ENCODE data around the gene SH3RF3.

The SH3RF3 gene

DNA sequence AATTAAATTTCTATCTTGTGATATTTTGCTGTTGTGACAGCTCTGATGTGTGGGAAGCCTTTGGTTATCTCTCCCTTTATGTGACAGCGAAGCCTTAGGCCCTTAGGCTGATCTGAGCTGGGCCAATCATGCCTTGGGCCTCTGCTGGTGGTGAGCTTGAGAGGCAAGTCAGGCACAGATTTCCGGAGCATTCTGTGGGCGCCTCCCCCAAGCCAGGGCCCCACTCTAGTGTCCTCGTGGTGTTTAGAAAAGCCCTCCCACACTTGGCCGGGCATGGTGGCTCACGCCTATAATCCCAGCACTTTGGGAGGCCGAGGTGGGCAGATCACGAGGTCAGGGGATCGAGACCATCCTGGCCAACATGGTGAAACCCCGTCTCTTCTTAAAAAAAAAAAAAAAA, 239.8 kb downstream of the SH3RF3 start:
- no peak for DNase-seq

DNA sequence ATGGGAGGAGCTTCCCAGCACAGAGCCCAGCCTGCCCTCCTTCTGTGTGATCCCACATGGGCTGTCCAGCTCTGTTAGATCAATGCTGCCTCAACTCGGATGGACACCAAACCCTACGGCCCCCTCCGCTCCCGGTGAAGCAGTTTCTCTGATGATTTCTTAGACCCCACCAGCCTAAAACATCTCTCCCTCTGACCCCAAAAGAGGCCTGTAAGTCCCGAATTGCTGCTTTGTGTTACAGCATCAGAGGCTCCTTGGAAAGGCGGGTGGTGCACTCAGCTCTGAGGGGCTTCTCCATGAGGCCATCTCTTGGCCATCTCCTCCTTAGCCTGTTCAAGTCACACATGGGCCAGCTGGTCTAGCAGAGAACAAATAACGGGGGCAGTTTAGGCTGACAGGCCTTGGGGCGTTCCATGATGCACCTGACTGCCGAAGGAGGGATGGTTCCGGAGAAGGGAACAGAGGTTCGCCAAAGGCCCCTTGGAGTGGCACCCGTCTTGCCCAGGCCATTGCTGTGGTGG, 240.7 kb downstream of the SH3RF3 start:
- DNase-seq = no peak

GRCh38 chr2:109370399-109371035, 241.5 kb downstream of the SH3RF3 start:
- DNase-seq = no peak

DNA sequence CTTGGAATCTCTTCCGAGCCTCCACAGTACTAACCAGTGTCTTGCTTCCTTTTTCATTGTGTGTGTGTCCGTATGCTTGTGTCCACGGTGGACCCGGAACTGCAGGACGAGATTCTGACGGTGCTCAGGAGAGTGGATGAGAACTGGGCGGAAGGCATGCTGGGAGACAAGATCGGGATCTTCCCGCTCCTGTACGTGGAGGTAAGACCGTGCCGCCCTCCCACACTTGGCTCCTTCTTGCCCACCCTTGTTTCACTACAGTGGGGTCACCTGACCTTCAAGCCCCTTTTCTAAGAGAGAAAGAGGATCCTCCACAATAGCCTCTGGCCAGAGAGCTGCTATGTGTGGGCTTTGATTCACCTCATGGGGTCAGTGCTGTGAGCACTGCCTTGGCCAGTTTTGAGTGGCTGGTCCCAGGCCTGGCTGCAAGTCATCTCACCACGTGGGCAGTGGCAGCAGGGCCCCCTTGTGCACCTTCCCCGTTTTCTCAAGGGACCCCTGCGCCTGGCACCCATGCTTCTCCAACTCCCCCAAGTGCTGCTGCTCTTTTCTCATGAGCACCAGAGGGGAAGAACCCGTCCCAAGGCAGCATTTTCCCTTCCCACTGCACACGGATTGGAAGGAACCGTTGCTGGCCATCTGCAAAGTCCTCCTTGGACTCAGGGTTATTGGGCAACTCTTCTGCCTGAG, 242.6 kb downstream of the SH3RF3 start:
- DNase-seq = no peak

DNA sequence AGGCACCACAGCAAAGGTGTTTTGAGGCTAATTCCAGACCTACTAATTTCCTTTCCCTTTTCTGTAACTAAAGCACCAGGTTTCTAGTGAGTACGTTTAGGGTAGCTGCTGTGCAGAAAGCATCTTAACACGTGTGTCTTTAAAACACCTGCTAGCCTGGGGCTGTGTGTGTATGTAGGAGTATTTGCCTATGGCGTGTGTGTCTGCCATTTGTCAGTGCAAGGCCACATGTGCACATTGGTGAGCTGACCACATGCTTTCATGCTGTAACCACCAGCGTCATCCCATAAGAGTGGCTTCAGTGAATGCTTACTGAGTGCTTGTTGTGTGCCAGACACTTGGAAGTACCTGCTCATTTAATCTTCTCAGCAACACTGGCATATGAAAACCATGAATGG, 243.2 kb downstream of the SH3RF3 start:
- DNase-seq = no peak

GRCh38 chr2:109372614-109373013, 243.6 kb downstream of the SH3RF3 start:
- DNase-seq = no peak

- no peak for DNase-seq
These were observed 245.0 kb downstream of the SH3RF3 start for GRCh38 chr2:109373791-109374547.

DNA sequence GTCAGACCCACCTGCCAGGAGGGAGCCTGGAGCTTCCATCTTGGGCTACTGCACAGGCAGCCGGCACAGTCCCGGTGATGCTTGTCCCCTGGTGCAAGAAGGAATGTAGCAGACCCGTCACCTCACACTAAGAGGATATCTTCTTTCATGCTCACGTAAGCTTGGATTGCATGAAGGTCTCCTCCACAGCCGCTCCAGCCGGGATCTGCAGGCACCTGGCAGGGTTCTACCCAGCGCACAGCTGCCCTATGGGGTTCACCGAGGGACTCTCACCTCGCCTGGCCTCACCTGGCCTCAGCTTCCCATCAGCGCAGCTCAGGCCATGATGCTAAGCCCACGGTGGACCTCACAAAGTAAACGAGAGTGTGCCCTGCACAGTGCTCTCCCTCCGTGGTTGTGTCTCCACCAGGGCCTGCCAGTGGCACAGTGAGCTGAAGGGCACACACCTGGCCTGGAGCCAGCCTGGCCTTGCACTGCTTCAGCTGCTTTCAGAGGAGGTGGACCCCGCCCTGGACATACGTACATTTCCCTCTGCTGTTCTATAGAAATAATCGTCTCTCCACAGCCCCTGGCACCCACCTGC, 245.6 kb downstream of the SH3RF3 start:
- no peak for DNase-seq

- no peak for DNase-seq
These were observed 246.1 kb downstream of the SH3RF3 start for GRCh38 chr2:109375131-109375561.

- no peak for DNase-seq
These were observed 246.7 kb downstream of the SH3RF3 start for GRCh38 chr2:109375656-109376055.

DNA sequence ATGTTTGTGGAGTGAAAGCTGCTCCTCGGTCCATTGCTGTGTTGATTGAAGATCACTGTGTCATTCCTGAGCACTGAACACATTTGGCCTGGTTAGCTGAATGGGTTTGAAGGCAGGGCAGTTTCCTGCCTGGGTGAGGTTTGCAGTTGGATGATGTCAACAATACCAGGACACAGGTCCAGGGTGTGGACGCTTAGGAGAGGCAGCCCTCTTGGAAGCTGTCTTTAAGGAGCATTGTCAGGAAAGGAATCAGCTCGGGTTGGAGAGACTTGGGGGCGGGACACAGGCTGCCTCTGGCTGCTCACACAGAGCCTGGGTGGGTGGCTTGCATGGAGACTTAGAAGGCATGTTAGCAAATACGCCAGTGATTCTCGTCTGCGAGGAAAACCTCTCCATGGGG, 247.1 kb downstream of the SH3RF3 start:
- no peak for DNase-seq

DNA sequence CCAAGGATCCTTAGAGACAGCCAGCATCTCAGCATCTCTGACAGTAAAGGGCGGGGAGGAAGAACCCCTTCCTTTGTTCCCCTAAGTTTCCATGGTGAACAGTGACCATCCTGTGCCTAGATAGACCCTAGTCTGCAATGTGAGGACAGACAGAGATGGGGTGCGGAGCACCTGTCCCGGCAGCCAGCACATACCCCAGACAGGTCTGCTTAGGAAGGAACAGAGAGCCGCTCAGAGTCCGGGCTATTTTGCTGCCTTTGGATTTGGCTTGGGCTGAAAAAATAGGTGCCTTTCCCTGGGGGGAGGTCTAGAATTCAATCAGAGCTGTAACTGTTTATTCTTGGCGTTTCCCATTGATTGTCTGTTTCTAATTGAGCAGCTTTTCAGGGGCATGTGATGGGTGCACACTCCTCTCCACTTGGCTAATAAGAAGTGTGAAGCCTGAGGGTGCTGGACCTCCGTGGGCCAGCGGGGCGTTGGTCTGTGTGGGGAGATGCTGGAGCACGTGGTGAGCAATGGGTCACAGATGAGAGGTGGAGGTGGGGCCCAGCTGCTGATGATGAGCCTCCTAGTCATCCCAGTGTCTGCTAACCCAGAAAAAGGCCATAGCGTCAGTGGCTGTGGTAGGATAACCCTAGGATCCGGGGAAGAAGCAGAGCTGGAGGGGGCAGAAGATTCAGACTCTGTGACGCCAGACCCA, 247.9 kb downstream of the SH3RF3 start:
- DNase-seq = no peak

- DNase-seq = no peak
These were observed 249.0 kb downstream of the SH3RF3 start for GRCh38 chr2:109377976-109378375.

DNA sequence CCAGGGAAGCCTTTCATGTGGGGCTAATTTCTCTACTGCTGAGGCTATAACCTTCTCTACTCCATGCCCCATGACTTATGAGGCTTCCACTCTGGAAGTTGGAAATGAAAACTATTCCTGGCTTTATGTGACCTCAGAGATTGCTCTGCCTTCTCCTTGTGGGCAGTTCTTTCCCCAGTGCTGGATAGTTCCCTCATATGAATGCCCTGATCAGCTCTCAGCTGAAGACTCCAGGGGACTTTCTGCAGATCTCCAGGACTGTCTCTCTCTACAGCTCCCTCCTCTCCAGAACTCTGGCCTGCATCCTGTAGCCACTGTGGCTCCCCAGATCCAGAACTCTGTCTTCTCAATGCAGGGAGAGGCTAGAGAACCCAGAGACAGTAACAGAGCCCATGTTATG, 249.7 kb downstream of the SH3RF3 start:
- no peak for DNase-seq

- no peak for DNase-seq
These were observed 250.5 kb downstream of the SH3RF3 start for GRCh38 chr2:109379507-109379906.

DNA sequence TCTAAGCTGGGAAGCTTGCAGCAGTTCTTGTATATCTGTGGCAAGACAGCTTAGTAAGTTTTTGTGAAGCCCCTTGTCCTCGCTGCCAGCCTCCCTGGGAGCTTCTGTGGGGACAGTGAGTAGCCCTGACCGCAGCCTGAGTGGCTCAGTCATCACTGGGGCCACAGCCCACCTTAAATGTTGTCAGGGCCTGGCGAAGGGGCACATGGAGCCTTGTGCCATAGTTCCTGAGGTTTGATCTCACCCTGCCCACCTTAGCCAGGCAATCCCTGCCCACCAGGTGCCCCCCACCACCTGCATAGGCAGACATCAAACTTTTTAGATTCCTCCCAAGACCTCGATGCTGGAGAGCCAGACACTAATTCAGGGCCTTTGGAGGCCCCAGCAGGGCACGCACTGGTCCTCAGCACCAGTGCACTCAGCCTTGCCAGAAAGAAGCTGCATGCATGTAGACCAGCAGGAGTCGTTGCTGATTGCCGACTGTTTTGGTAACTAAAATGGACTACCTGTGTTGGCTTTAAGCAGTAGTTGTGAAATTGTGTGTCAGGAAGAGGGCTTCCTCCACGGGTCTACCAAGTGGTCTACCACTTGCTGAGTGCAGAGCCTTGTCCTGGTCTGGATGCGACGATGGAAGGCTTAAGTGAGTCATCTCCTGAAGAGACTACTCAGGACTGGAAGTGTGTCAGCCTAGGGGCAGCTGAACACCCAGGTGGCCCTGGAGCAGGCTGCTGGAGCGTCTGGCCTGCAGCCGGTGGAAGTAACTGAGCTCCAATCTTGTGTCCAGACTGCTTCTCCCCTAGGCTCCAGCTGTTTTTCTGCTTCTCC, 251.7 kb downstream of the SH3RF3 start:
- DNase-seq = no peak

DNA sequence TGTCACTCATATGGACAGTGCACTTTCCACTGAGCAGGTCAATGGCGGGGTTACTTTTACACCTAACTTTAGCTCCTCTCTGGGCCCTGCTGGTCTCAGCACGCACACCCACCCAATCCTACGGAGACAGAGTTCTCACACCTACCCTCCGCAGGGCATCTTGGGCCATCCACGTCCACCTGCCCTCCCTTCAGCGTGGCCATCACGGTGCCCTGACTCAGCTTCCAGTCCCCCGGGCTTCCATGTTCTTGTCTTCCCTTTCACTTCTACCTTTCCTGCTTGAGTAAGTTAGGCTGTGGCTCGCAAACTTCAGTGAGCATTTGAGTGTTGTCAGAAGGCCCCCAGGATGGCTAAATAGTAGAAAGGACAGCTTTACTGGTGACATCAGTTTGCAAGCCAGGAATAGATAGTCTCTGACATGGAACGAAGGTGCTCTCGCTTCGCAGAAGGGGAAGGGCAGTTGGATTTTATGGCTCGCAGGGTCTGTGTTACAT, 252.4 kb downstream of the SH3RF3 start:
- DNase-seq = no peak

DNA sequence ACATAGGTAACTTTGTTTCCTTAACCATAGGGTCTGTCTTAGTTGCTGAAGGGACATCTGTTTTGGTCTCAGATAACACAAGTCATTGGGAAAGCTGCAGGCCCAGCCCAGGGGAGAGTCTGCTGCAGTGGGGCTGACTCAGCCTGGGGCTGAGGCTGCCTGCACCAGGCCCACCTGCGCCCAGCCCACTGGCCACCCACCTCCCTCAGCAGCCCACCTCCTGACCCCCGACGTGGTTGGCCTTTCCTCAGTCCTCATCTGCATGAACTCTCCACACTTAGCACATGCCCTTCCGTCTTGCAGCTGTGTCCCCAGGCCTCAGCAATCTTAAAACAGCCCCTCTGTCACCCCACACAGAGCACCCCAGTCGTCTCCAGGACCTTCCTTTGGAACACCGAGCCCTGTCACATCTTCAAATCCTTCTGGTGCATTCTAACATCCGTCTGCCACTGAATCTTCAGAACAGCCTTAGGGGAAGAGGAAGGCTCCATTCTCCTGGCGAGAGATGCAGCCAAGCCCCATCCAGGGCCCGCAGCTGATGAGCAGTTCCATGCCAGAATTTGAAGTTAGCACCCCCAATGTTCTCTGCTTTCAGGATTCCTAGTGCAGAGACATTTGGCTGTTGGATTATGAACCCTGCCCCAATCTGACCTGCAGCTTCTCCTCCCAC, 253.4 kb downstream of the SH3RF3 start:
- no peak for DNase-seq

GRCh38 chr2:109382951-109383350, 253.9 kb downstream of the SH3RF3 start:
- DNase-seq = peak; percentile 83

- DNase-seq = no peak
These were observed 254.7 kb downstream of the SH3RF3 start for GRCh38 chr2:109383505-109384307.

Data from NCI-H1105 treated with DMSO at 0.1 percent for 48 hours (cell line).